Ovary (tissue), 3 donors: ENCODE measurements around the gene MIPEP.

Source experiments
- CTCF ChIP-seq, 3 donors: fragments of 450-650 bp in 2 of 3; fragments of 200-600 bp in 1 of 3; IDR thresholded peaks; one replicate each; pipeline versions ENCODE4 v1.5.1 to v1.8.0; 2016 to 2022; ENCODE audit warnings: antibody characterized with exemption in 3 of 3, mild to moderate bottlenecking in 1 of 3
- POLR2A ChIP-seq: fragments of 450-650 bp; IDR thresholded peaks from one replicate; pipeline ENCODE4 v1.6.1; 2017; ENCODE audit warnings: antibody characterized with exemption, mild to moderate bottlenecking, moderate library complexity
- donor health status: DM: no; HTN: no; CAD: no.

GRCh38 chr13:23822252-23822824 lies 66.9 kb downstream of the MIPEP start:
- TF ChIP-seq CTCF (IDR thresholded peaks at IDR 0.05) (no peak), POLR2A (no peak)
